Measurements from ENCODE around the gene ADH7.

Gene ADH7

GRCh38 chr4:99402765-99403164 lies 32.4 kb downstream of the ADH7 start:
- H3K4me3 ChIP-seq (ENCODE audit: low read depth, low read length), result no peak overlapping the region
- TF ChIP-seq CTCF (IDR thresholded peaks at IDR 0.05; ENCODE audit: low read depth, low read length), result peak; percentile 6
- no peak for DNase-seq (ENCODE audit: low read depth, low spot score)
- in situ Hi-C loops (cut with HindIII; ENCODE audit: low sequenced_read_pairs), result no loop called here

GRCh38 chr4:99400831-99401230 lies 34.3 kb downstream of the ADH7 start:
- H3K4me3 ChIP-seq (ENCODE audit: low read depth, low read length), result no peak overlapping the region
- TF ChIP-seq CTCF (IDR thresholded peaks at IDR 0.05; ENCODE audit: low read depth, low read length), result no peak
- in situ Hi-C loops (cut with HindIII; ENCODE audit: low sequenced_read_pairs), result no loop called here
- no peak for DNase-seq (ENCODE audit: low read depth, low spot score)

- in situ Hi-C loops (cut with HindIII; ENCODE audit: low sequenced_read_pairs), result no loop called here
- H3K4me3 ChIP-seq (ENCODE audit: low read depth, low read length), result no peak overlapping the region
- DNase-seq (ENCODE audit: low read depth, low spot score), result no peak
- TF ChIP-seq CTCF (IDR thresholded peaks at IDR 0.05; ENCODE audit: low read depth, low read length), result no peak
Observed at GRCh38 chr4:99399017-99399416, 36.1 kb downstream of the ADH7 start.

DNA sequence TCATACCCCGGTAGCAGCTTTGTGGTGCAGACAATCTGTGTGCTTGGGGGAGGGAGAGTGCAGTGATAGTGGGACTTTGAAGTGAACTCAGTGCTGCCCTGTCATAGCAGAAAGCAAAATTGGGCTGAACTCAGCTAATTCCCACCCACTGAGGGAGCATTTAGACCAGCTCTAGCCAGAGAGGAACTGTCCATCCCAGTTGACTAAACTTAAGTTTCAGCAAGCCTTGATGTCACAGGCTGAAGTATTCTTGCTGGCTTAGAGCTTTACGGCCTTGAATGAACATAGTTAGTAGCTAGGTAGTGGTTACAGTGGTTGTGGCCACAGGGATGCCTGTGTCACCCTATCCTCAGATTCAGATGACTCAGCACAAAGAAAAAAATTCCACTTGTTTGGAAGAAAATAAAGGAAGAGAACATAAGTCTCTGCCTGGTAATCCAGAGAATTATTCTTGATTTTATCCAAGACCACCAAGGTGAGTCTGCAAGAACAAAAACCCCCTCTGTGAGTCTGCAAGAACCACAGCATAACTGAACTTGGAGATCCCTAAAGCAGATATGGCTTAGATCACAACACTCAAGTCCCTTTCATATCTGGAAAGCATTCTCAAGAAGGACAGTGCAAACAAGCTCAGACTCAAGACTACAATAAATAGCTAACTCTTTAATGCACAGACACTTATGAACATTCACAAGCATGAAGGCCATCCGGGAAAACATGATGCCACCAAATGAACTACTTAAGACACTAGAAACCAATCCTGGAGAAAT lies 39.4 kb downstream of the ADH7 start:
- in situ Hi-C loops (cut with HindIII; ENCODE audit: low sequenced_read_pairs), result no loop called here
- peak; percentile 83 for DNase-seq (ENCODE audit: low read depth, low spot score)
- H3K4me3 ChIP-seq (ENCODE audit: low read depth, low read length), result no peak overlapping the region
- TF ChIP-seq CTCF (IDR thresholded peaks at IDR 0.05; ENCODE audit: low read depth, low read length), result no peak

GRCh38 chr4:99394896-99395295 lies 40.2 kb downstream of the ADH7 start:
- H3K4me3 ChIP-seq (ENCODE audit: low read depth, low read length), result no peak overlapping the region
- in situ Hi-C loops (cut with HindIII; ENCODE audit: low sequenced_read_pairs), result no loop called here
- peak; percentile 61 for DNase-seq (ENCODE audit: low read depth, low spot score)
- TF ChIP-seq CTCF (IDR thresholded peaks at IDR 0.05; ENCODE audit: low read depth, low read length), result no peak

- peak; percentile 16 for DNase-seq (ENCODE audit: low read depth, low spot score)
- no peak overlapping the region for H3K4me3 ChIP-seq (ENCODE audit: low read depth, low read length)
- no peak for TF ChIP-seq CTCF (IDR thresholded peaks at IDR 0.05; ENCODE audit: low read depth, low read length)
- in situ Hi-C loops (cut with HindIII; ENCODE audit: low sequenced_read_pairs), result no loop called here
Observed at GRCh38 chr4:99390055-99390454, 45.1 kb downstream of the ADH7 start.
